HG02981 (cell line): ENCODE data around the gene GSTM2.

ENCODE experiments used
- ATAC-seq: cut with Tn5 transposase; IDR thresholded peaks from one replicate; pipeline ENCODE4 v1.9.1; 2021; ENCODE audit warnings: mild to moderate bottlenecking, moderate library complexity; ENCODE audit not compliant: unreplicated experiment

The GSTM2 gene

GRCh38 chr1:109629372-109630030, 38.4 kb upstream of the GSTM2 start:
- ATAC-seq, result no peak

- ATAC-seq, result no peak
Measured at GRCh38 chr1:109630081-109630897, 37.6 kb upstream of the GSTM2 start.

- ATAC-seq, result no peak
Measured at GRCh38 chr1:109630898-109631512, 36.9 kb upstream of the GSTM2 start.

GRCh38 chr1:109631513-109632505, 36.0 kb upstream of the GSTM2 start:
- no peak for ATAC-seq

DNA sequence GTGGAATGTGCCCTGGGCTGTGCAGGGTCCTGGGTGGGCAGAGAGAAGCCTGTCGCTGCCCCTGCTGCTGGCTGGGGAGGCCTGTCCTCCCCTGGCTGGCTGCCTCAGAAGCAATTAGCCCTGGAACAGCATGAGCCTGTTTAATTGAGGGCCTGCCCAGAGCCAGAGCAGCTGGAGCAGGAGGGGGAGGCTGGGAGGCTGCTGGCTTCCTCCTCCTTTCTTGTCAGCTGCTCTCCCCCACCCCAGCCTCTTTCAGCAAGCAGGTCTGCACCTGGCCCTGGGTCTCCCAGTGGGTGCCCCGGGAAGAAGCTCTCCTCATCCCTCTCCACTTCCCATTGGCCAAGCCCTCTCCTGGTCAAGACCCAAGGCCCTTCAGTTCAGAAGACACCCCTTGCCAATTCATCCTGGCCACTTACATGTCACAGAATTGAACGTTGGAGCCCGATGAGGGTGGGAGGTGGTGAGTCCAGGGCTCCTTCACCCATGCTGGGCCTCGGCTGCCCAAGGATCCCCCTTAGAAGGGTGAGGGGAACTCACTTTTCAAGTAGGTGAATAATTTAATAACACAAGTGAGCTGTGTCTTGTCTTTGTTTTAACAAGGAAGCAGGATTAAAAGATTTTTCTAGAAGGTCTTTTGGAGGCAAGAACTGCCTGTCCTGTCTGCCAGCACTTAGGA, 35.0 kb upstream of the GSTM2 start:
- no peak for ATAC-seq

GRCh38 chr1:109634292-109634691, 33.6 kb upstream of the GSTM2 start:
- no peak for ATAC-seq

DNA sequence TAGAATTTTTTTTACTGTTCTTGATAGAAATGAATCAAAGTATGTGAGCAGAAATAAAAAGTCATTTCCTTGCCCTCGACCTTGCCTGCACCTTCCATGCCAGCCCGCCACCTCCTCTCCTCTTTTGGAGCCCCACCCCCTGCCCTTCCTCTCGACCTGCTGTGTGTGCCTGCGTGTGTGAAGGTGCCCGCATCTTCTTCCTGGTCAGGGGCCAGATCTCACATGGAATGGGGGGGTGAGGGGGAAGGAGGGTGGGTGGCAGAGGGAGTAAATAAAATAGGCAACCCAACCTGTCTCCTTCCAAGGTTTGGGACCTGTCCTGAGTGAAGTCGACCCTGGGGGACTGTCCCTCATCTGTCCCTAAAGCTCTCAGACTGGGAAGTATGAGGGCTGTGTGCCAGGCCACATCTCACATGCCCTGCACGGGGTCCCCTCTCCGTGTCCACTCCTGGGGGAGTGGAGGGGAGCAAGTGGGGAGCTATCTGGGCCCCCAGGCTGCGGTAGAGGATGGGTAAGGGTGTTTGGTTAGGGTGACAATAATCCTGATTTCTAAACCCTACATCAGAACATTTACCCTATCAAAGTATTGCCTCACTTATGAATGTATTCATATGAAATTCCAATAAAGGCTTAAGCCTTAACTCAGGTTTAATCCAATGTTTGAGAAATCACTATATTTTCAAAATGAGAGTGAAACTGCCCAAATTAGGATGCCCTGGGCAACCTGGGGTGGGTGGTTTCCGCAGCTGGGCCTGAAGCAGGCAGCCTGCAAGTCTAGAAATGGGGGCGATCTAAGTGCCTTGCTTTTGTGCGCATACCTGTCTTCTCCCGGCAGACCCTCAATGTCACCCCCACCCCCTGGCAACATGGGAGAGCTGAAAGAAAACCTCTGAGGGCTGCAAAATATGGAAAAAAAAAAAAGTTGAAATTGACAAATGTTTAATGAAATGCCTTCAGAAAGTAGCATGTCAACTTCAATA, 32.8 kb upstream of the GSTM2 start:
- no peak for ATAC-seq

DNA sequence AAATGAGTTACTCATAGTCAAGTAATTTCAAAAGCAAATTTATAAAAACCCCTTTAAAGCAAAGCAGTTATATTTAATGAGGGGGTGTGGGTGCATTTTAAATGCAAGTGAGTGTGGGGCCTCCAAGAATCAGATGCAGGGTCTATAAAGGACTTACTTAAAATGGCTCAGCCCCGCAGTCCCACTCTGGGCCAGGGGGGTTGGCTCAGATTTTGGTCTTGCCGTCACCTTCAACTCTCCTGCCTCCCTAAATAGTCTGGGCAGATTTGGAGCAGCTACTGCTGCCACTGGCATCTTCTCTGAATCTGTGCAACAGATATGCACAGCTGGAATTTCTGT, 32.0 kb upstream of the GSTM2 start:
- ATAC-seq, result no peak

DNA sequence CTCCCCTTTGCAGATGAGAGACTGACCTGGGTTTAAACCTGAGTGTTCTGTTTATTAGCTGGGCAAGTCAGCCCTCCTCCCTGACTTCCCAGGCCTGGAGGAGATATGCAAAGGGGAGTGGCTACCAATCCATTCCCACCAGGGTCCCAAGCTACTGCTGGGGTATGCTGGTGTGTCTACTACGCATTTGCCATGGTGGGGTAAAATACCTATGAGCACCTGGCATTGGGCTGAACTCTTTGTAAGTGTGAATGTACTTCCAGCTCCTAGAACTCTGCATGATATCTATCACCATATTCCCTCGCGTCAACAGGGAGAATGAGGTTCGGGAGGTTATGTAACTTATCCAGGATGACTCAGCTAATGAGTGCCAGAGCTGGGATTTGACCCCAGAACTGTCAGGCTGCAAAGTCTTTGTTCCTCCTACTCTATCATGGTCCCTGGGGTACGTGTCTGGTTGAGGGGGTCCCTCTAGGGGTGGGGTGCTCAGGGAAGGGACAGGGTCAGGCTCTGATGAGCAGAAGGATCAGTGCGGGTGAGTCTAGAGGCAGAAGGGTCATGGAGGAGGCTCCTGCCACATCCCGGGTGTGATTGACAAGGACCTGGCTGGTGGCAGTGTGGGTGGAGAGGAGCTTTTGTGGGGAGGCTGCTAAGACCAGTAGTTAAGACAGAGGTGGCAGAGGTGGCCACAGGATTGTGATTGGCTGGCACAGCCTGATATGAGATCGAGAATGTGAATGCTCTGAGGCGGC, 31.5 kb upstream of the GSTM2 start:
- no peak for ATAC-seq

DNA sequence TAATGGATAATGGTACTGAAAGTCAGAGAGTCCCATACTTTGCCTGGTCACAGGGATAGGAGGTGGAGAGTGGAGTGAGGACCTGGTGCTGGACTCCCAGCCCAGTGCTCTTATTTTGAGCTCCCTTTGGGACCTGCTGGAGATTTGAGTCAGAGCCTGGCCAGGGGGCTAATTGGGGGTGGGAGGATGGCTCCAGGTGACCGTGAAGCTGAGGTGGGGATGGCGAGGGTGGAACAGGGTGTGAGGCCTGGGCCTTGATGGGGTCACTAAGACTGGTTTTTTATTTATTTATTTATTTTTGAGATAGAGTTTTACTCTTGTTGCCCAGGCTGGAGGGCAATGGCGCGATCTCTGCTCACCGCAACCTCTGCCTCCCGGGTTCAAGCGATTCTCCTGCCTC, 30.4 kb upstream of the GSTM2 start:
- ATAC-seq, result no peak

DNA sequence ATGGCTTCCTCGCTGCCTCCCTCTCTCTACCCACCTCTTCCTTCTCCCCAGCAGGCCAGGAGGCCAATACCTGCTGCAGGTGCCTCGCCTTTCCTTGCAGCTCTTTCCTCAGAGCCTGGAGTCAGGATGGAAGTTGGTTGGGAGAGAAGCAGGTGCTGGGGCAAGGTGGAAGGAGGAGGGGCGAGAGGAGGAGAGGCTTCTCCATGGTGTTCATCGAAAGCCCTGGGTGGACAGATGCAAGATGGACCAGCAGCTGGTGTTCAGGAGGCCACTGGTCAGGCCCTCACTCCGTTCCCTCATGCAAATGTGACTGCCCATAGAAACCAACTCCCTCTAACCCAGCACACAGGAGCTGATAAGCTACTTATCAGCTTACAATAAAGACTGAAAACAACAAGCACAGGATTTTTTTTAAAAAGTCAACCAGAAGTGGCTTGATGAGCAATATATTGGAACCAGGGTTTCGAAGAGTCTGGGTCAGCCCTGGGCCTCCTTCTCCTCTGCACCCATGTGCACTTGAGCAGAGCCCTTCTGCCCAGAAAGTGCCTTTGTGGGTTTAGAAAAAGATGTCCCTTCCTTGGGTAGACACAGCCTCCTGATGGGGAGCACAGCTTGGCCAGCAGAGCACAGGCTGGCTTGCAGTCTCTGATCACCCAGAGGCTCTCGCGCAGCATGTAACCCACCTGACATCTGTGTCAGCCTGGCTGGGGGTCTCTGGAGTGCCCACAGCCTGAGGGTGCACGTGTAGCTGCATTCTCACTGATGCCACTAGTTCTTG, 28.6 kb upstream of the GSTM2 start:
- no peak for ATAC-seq

GRCh38 chr1:109639841-109640184, 28.0 kb upstream of the GSTM2 start:
- ATAC-seq, result no peak

GRCh38 chr1:109640285-109640865, 27.5 kb upstream of the GSTM2 start:
- no peak for ATAC-seq

DNA sequence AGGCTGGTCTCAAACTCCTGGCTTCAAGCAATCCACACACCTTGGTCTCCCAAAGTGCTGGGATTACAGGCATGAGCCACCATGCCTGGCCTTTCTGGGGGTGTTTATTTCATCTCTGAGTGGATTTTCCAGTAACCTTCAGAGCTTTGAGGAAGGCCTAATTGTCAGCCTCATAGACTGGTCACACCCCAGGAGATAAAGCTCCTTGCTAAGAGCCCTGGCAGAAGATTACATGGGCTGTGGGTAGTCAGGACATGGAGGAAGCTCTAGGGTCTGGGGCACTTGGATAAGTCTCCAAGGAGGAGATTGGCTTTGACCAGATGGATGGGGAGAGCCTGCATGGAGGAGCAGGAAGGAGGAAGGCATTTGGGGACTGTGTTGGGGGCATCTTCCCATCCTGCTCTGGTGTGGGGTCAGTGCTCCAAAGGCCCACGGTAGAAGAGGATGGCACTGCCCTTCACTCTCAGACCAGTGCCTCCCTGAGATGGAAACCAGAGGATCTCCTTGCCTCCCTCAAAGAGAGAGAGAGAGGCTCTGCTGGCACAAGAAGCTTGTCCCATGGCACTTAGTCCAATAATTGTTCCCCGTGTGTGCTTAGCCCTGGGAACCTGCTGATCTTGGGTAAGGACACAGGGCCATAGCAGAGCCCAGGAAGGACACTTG, 26.6 kb upstream of the GSTM2 start:
- ATAC-seq, result no peak

DNA sequence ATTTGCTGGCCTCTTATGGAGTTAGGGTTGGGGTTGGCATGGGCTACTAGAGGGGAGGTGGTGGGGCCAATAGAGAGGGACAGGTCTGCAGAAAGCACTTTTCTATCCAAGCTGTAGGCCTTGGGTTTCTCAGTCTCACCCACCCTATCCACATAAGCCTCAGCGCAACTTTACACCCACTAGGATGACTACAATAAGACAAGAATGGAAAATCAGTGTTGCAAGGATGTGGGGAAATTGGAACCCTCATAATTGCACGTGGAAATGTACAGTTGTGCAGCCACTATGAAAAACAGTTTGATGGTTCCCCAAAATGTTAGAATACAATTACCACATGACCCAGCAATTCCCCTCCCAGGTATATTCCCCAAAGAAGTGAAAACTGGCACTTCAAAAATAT, 26.0 kb upstream of the GSTM2 start:
- no peak for ATAC-seq

- ATAC-seq, result no peak
Measured at GRCh38 chr1:109642626-109643025, 25.2 kb upstream of the GSTM2 start.
